SU-DHL-6 (cell line): ENCODE results near the gene HSDL2.

Source experiments
- H2AFZ ChIP-seq: fragments of 200-600 bp; sonication (generic); 2 replicates; pipeline ENCODE4 v1.6.1; 2014; ENCODE audit warnings: low read depth, mild to moderate bottlenecking, moderate library complexity, mixed read lengths, antibody characterized with exemption, low read length; ENCODE audit not compliant: severe bottlenecking
- H3F3A ChIP-seq: fragments of 200-600 bp; shearing (Covaris generic); 2 replicates; pipeline ENCODE4 v1.6.0; 2016; ENCODE audit warnings: antibody characterized with exemption, mild to moderate bottlenecking; ENCODE audit not compliant: insufficient read depth
- H3K27ac ChIP-seq: fragments of 200-600 bp; sonication (generic); 2 replicates; pipeline ENCODE4 v1.5.1; 2016; ENCODE audit warnings: low read depth, mild to moderate bottlenecking, low read length, moderate library complexity, mixed read lengths
- H3K27me3 ChIP-seq: fragments of 200-600 bp; sonication (generic), shearing (Covaris generic); 2 replicates; pipeline ENCODE4 v1.6.0; 2014; ENCODE audit warnings: mild to moderate bottlenecking, low read length
- H3K36me3 ChIP-seq: fragments of 200-600 bp; sonication (generic); 2 replicates; pipeline ENCODE4 v1.6.1; 2014; ENCODE audit warnings: mild to moderate bottlenecking, low read length, mixed read lengths
- H3K4me2 ChIP-seq: fragments of 300-600, 200-600 bp; shearing (Covaris generic), sonication (generic); 2 replicates; pipeline ENCODE4 v1.6.0; 2014; ENCODE audit warnings: low read length, low read depth, mild to moderate bottlenecking; ENCODE audit not compliant: poor library complexity, severe bottlenecking
- H3K4me3 ChIP-seq: fragments of 200-600 bp; sonication (generic); 2 replicates; pipeline ENCODE4 v1.5.1; 2014; ENCODE audit warnings: antibody characterized with exemption, low read length, mild to moderate bottlenecking, mixed read lengths; ENCODE audit not compliant: insufficient read depth, poor library complexity, severe bottlenecking
- H3K79me2 ChIP-seq: fragments of 200-600 bp; sonication (generic); 2 replicates; pipeline ENCODE4 v1.6.1; 2014; ENCODE audit warnings: mild to moderate bottlenecking, low read length, moderate library complexity; ENCODE audit not compliant: insufficient read depth
- H3K9ac ChIP-seq: fragments of 200-600 bp; sonication (generic); 2 replicates; pipeline ENCODE4 v1.7.0; 2014; ENCODE audit warnings: mild to moderate bottlenecking, low read length
- H3K9me2 ChIP-seq: fragments of 200-600 bp; sonication (generic); replicated peaks from 2 replicates; pipeline ENCODE4 v1.6.1; 2014; ENCODE audit warnings: low read length; ENCODE audit not compliant: insufficient read depth
- H3K9me3 ChIP-seq: fragments of 200-600 bp; sonication (generic); 2 replicates; pipeline ENCODE4 v1.6.1; 2014; ENCODE audit warnings: low read length, mixed read lengths; ENCODE audit not compliant: insufficient read depth
- H4K20me1 ChIP-seq: fragments of 200-600 bp; sonication (generic); 2 replicates; pipeline ENCODE4 v1.6.1; 2014; ENCODE audit warnings: low read depth, mild to moderate bottlenecking, antibody characterized with exemption, low read length, moderate library complexity, mixed read lengths
- CTCF ChIP-seq: fragments of 200-600 bp; sonication (generic); IDR thresholded peaks from one replicate; pipeline ENCODE4 v1.5.1; 2017; ENCODE audit warnings: antibody characterized with exemption, mild to moderate bottlenecking, low read length, moderate library complexity; ENCODE audit not compliant: insufficient read depth, poor library complexity, severe bottlenecking
- EZH2phosphoT487 ChIP-seq: fragments of 200-600 bp; sonication (generic), shearing (Covaris generic); conservative IDR thresholded peaks from 2 replicates; pipeline ENCODE4 v1.6.1; 2018; ENCODE audit warnings: mild to moderate bottlenecking, antibody characterized with exemption, low read length, moderate library complexity, mixed read lengths

The HSDL2 gene

GRCh38 chr9:112339886-112340285 is 40.0 kb upstream of the HSDL2 start:
- Histone ChIP-seq H3K9ac (no peak overlapping the region), H3K4me2 (no peak overlapping the region), H3K27ac (no peak overlapping the region), H3K36me3 (no peaks in the 10 kb centered on the region), H3K4me3 (no peak overlapping the region), H3F3A (no peaks in the 10 kb centered on the region), H4K20me1 (no peaks in the 10 kb centered on the region), H3K27me3 (no peaks in the 10 kb centered on the region), H3K9me3 (no peaks in the 10 kb centered on the region), H3K79me2 (no peaks in the 10 kb centered on the region), H2AFZ (no peak overlapping the region), H3K9me2 (no peaks in the 10 kb centered on the region)
- TF ChIP-seq EZH2phosphoT487 (no peak), CTCF (no peak)

GRCh38 chr9:112341730-112342129 is 38.2 kb upstream of the HSDL2 start:
- Histone ChIP-seq H3K27me3 (no peaks in the 10 kb centered on the region), H4K20me1 (no peaks in the 10 kb centered on the region), H3K27ac (no peak overlapping the region), H3K4me3 (no peak overlapping the region), H3F3A (no peaks in the 10 kb centered on the region), H2AFZ (no peak overlapping the region), H3K79me2 (no peaks in the 10 kb centered on the region), H3K9me2 (no peaks in the 10 kb centered on the region), H3K36me3 (no peaks in the 10 kb centered on the region), H3K9ac (no peak overlapping the region), H3K9me3 (no peaks in the 10 kb centered on the region), H3K4me2 (no peak overlapping the region)
- TF ChIP-seq CTCF (no peak), EZH2phosphoT487 (no peak)

GRCh38 chr9:112348257-112349007 is 31.5 kb upstream of the HSDL2 start:
- no peak overlapping the region for H3K4me3 ChIP-seq

More at GRCh38 chr9:112348257-112349007, 31.5 kb upstream of the HSDL2 start:
- Histone ChIP-seq H4K20me1 (no peaks in the 10 kb centered on the region), H3K36me3 (no peaks in the 10 kb centered on the region), H3K27me3 (no peaks in the 10 kb centered on the region), H3K9me2 (no peaks in the 10 kb centered on the region), H3K79me2 (no peaks in the 10 kb centered on the region), H3K9ac (no peak overlapping the region), H3F3A (no peaks in the 10 kb centered on the region), H3K9me3 (no peaks in the 10 kb centered on the region), H3K4me2 (no peak overlapping the region), H3K27ac (no peak overlapping the region), H2AFZ (no peak overlapping the region)
- TF ChIP-seq CTCF (no peak), EZH2phosphoT487 (no peak)
